ENCODE results near the gene MGRN1. TPM values are rescaled to one million over a fixed set of nuclear protein-coding genes. Genes with fewer than 3 reads are reported as not detected.
A peak's percentile ranks its signal among the peaks of the same experiment; 100 is the strongest.

The MGRN1 gene
- total RNA-seq, 4 donors from 2014 or later, result 32.5 to 86.4 (median 57.6) TPM

DNA sequence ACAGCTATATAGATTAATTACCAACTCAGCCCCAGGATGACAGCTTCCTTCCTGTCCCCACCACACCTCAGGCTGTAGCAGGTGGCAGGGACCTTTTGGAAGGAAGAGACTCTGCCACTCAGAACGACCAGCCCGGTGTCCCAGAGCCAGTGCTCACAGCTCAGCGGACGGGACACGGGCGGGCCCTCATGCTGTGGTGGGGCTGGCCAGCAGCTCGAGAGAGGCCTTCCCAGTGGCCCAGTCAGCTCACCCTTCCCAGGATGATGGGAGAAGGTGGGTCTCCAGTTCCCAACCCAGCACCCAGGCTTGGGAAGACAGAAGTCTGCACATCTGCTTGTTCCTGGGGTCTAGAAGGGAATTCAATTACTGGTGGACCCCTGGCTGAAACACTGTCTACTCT, 79.3 kb downstream of the MGRN1 start:
- H3K4me1 ChIP-seq, result no peaks in the 10 kb centered on the region
- intact Hi-C loops (cut with DNase I), result no loop called here

DNA sequence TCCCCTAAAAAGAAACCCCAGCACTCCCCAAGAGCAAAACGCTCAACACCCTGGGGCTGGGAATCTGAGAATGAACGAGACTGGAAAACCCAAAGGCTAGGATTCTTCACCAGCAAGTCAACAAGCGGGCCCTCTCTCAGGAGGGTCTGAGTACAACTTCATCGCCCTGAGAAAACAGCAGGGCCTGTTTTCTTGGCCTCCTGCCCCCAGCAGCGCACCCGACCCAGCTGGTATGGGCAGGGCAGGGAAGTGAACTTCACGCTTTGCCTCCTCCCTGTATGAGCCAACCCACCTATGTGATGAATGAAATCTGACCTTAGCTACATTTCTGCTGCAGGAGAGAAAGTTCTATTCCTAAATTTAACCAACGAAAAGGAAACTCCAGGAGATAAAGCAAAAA, 79.9 kb downstream of the MGRN1 start:
- H3K36me3 ChIP-seq, result peaks cover 10 to 14% of the 10 kb centered on the region in 2 donors
- peak; percentile 75 to 76 for DNase-seq
- intact Hi-C loops (cut with DNase I), result no loop called here
- TF ChIP-seq, protein P1, sequence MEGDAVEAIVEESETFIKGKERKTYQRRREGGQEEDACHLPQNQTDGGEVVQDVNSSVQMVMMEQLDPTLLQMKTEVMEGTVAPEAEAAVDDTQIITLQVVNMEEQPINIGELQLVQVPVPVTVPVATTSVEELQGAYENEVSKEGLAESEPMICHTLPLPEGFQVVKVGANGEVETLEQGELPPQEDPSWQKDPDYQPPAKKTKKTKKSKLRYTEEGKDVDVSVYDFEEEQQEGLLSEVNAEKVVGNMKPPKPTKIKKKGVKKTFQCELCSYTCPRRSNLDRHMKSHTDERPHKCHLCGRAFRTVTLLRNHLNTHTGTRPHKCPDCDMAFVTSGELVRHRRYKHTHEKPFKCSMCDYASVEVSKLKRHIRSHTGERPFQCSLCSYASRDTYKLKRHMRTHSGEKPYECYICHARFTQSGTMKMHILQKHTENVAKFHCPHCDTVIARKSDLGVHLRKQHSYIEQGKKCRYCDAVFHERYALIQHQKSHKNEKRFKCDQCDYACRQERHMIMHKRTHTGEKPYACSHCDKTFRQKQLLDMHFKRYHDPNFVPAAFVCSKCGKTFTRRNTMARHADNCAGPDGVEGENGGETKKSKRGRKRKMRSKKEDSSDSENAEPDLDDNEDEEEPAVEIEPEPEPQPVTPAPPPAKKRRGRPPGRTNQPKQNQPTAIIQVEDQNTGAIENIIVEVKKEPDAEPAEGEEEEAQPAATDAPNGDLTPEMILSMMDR (IDR thresholded peaks at IDR 0.05), result no peak
- no peak for TF ChIP-seq POLR2A (IDR thresholded peaks at IDR 0.05)
- peak overlapping the region; percentile 18 to 41 (median 39) for H3K27ac ChIP-seq
- 37 to 39% methylated on average over 8 of the region's 8 CpGs for WGBS, 2 donors
- no peaks in the 10 kb centered on the region for H3K4me1 ChIP-seq
- no peaks in the 10 kb centered on the region for H3K27me3 ChIP-seq
- no peak overlapping the region for H3K4me3 ChIP-seq (replicated peaks in 1 of 3)
- no peaks in the 10 kb centered on the region for H3K9me3 ChIP-seq

More for the DNA sequence above, 79.3 kb downstream of the MGRN1 start:
- DNase-seq, result no peak
- peak overlapping the region; percentile 18 to 41 (median 39) for H3K27ac ChIP-seq
- WGBS, 2 donors, result 84 to 85% methylated on average over 5 to 7 of the region's 7 CpGs
- H3K27me3 ChIP-seq, result no peaks in the 10 kb centered on the region
- peaks cover 10 to 20% of the 10 kb centered on the region in 2 donors for H3K36me3 ChIP-seq
- TF ChIP-seq, protein P1 (IDR thresholded peaks at IDR 0.05), result no peak
- no peak for TF ChIP-seq POLR2A (IDR thresholded peaks at IDR 0.05)
- H3K9me3 ChIP-seq, result no peaks in the 10 kb centered on the region
- no peak overlapping the region for H3K4me3 ChIP-seq (replicated peaks in 1 of 3)

DNA sequence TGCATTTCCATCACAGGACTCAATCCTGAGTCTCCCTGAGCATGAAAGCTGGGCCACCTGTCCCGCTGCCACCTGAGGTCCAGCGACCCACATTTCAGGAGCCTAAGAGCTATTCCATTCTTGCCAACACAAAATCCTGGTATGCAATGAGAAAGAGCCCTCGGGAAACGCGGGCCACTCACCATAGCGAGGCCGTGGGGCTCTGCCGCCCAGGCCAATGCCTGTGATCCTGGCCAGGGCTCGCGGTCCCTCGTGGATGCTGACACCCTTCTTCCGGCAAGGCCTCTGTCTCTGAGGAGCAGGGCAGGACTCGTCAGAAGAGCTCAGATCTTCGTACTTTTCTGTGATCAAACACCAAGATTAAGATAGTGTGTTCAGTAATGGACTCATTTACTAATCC, 80.3 kb downstream of the MGRN1 start:
- TF ChIP-seq, protein P1 (IDR thresholded peaks at IDR 0.05), result no peak
- TF ChIP-seq POLR2A (IDR thresholded peaks at IDR 0.05), result no peak
- H3K27ac ChIP-seq, result peak overlapping the region in 1 of 3 donors; percentile 39

DNA sequence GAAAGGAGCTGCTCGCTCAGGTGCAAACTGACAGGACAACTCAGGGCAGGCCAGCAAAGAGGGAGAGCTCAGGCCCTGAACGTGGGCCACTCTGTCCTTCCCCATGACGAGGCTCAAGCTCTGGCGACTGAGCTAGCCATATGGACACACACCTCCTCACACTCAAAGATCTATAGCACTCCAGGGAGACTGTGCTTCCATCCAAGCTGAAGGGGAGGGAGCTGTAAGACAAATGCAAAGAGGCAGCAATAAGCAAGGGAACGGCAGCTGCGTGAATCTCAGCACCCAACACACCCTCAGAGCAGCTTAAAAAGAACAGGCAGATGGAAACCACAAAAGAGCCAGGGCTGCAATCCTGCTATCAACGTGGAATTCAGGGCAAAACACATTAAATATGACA, 82.2 kb downstream of the MGRN1 start:
- 86 to 89% methylated on average over 7 of the region's 7 CpGs for WGBS, 2 donors
- Histone ChIP-seq H3K27ac (no peak overlapping the region), H3K9me3 (no peaks in the 10 kb centered on the region), H3K36me3 (peaks cover 2 to 7% of the 10 kb centered on the region in 2 donors), H3K4me3 (replicated peaks in 1 of 3) (no peak overlapping the region), H3K27me3 (no peaks in the 10 kb centered on the region), H3K4me1 (no peaks in the 10 kb centered on the region)
- TF ChIP-seq, protein P1 (IDR thresholded peaks at IDR 0.05), result no peak
- no peak for TF ChIP-seq POLR2A (IDR thresholded peaks at IDR 0.05)
- intact Hi-C loops (cut with DNase I), result no loop called here
- no peak for DNase-seq

More for the DNA sequence above, 80.3 kb downstream of the MGRN1 start:
- no peaks in the 10 kb centered on the region for H3K9me3 ChIP-seq
- intact Hi-C loops (cut with DNase I), result no loop called here
- 90 to 97% methylated on average over 8 to 10 of the region's 14 CpGs for WGBS, 2 donors
- H3K36me3 ChIP-seq, result peaks cover 10% of the 10 kb centered on the region in 2 donors
- H3K4me1 ChIP-seq, result no peaks in the 10 kb centered on the region
- H3K4me3 ChIP-seq (replicated peaks in 1 of 3), result no peak overlapping the region
- H3K27me3 ChIP-seq, result no peaks in the 10 kb centered on the region
- no peak for DNase-seq

DNA sequence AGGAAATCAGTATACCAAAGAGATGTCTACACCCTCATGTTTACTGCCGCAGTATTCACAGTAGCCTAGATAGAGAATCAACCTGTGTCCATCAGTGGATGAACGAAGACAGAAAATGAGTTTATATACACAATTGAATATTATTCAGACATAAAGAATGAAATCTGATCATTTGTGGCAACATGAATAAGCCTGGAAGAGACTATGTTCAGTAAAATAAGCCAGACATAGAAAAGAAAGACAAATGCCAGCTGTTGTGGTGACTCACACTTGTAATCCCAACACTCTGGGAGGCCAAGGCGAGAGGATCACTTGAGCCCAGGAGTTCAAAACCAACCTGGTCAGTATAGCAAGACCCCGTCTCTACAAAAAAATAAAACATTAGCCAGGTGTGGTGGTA, 84.9 kb downstream of the MGRN1 start:
- Histone ChIP-seq H3K27ac (no peak overlapping the region), H3K27me3 (no peaks in the 10 kb centered on the region), H3K4me1 (no peaks in the 10 kb centered on the region), H3K9me3 (no peaks in the 10 kb centered on the region), H3K36me3 (peaks cover 12 to 15% of the 10 kb centered on the region in 2 donors), H3K4me3 (replicated peaks in 1 of 3) (no peak overlapping the region)
- no peak for DNase-seq
- 94 to 96% methylated on average over 4 of the region's 4 CpGs for WGBS, 2 donors
- intact Hi-C loops (cut with DNase I), result no loop called here
- no peak for TF ChIP-seq POLR2A (IDR thresholded peaks at IDR 0.05)
- TF ChIP-seq, protein P1 (IDR thresholded peaks at IDR 0.05), result no peak
